ENCODE results near the gene SNX1.

DNA sequence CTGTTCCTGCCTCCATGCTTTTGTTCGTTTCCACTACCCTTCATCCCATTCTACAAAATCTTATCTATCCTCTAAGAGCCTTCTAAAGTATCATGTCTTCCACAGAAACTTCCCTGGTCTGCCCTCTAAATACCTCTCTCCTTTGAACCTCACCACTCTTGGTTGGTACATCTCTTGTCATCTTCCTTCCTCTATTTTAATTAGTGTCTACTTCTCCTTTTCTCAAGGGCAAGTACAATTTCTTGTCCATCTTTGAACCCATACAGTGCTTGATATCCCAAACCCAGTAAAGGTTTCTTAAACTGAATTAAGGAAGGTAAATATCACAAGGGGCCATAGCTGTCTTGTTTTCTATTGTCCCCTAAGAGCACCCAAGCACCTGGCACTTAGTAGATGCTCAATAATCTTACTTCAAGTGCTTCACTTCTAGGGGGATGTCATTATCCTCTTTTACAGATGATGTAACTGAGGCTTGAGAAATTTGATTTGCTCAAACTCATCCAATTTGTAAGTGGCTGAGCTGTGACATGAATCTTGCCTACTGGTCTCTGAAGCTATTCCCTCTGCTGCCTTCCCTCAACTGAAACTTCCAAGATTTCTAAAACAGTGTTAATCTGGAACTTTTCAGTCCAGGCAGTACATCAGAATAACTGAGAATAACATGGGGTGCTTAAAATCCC lies 46.9 kb upstream of the SNX1 start:
- TF ChIP-seq EZH2phosphoT487 (IDR thresholded peaks at IDR 0.05; ENCODE audit: insufficient read depth, low read depth) (no peak), EZH2 (IDR thresholded peaks at IDR 0.05; ENCODE audit: insufficient read depth, poor library complexity, severe bottlenecking) (no peak)
